Endothelial cell of umbilical vein (primary cell): ENCODE results near the gene STRIP2. TPM values are rescaled to one million over a fixed set of nuclear protein-coding genes. Genes with fewer than 3 reads are reported as not detected.

Source experiments
- BruUV-seq: library from RNA; stranded (reverse); fragments of 400-500 nt; replicated peaks from 2 replicates; lab custom pipeline; 2021; lab: Mats Ljungman, UMichigan
- CTCF ChIA-PET: fragments of 300-600, 350-600 bp; sonication (Branson Sonifier 250); formaldehyde crosslinking; loops from one replicate; lab custom pipeline; 2021; ENCODE audit warnings: antibody characterized with exemption, inconsistent platforms; lab: Charles Lee
- POLR2A ChIA-PET: fragments of 300-600, 350-600 bp; sonication (Branson Sonifier 250); formaldehyde crosslinking; loops from one replicate; lab custom pipeline; 2021; ENCODE audit warnings: antibody characterized with exemption, inconsistent platforms; lab: Charles Lee
- DNase-seq: peaks from one replicate; pipeline ENCODE4 v3.0.0-alpha.2; 2011; ENCODE audit warnings: low read depth, low spot score
- FAIRE-seq: peaks from 2 replicates; lab custom pipeline; 2011; peaks lifted over from hg19 to GRCh38; lab: Jason Lieb, UNC
- H2AFZ ChIP-seq: 2 replicates; pipeline ENCODE4 v1.6.0; 2012; ENCODE audit warnings: low read depth, low read length, control low read depth, inconsistent platforms
- H3K27ac ChIP-seq: 2 replicates; pipeline ENCODE4 v1.5.1; 2011; ENCODE audit warnings: low read depth, mild to moderate bottlenecking, control low read depth, low read length, moderate library complexity; ENCODE audit not compliant: insufficient read depth
- H3K27me3 ChIP-seq, 2 experiments: 2 replicates each; pipeline versions ENCODE4 v1.6.0 to v1.6.1; 2011; ENCODE audit warnings: low read length in 2 of 2, mixed read lengths in 1 of 2; ENCODE audit not compliant: control insufficient read depth in 2 of 2, insufficient read depth in 2 of 2
- H3K36me3 ChIP-seq, 2 experiments: 2 replicates in 1 of 2; 3 replicates in 1 of 2; pipeline ENCODE4 v1.5.1; 2011; ENCODE audit warnings: low read length in 2 of 2, mild to moderate bottlenecking in 1 of 2, moderate library complexity in 1 of 2; ENCODE audit not compliant: control insufficient read depth in 2 of 2, insufficient read depth in 2 of 2; ENCODE audit errors: extremely low read depth in 1 of 2
- H3K4me1 ChIP-seq: 3 replicates; pipeline ENCODE4 v1.5.1; 2011; ENCODE audit warnings: mild to moderate bottlenecking, low read length; ENCODE audit not compliant: control insufficient read depth, insufficient read depth; ENCODE audit errors: extremely low read depth
- H3K4me2 ChIP-seq: 2 replicates; pipeline ENCODE4 v1.6.1; 2011; ENCODE audit warnings: low read length, control low read depth, mixed read lengths; ENCODE audit not compliant: insufficient read depth
- H3K4me3 ChIP-seq, 3 experiments: fragments of 200-600 bp in 1 of 3; sonication (generic), shearing (Covaris generic) in 1 of 3; replicated peaks in 1 of 3; 2 replicates each; pipeline ENCODE4 v1.5.1; 2011 to 2016; ENCODE audit warnings: control low read depth in 3 of 3, low read length in 3 of 3, mild to moderate bottlenecking in 2 of 3, inconsistent platforms in 1 of 3, low read depth in 1 of 3, moderate library complexity in 1 of 3; ENCODE audit not compliant: insufficient read depth in 1 of 3
- H3K79me2 ChIP-seq: 2 replicates; pipeline ENCODE4 v1.6.0; 2012; ENCODE audit warnings: low read length, inconsistent platforms; ENCODE audit not compliant: control insufficient read depth, insufficient read depth
- H3K9ac ChIP-seq: replicated peaks from 2 replicates; pipeline ENCODE3; 2011; ENCODE audit warnings: low read length, control low read depth; ENCODE audit not compliant: insufficient read depth; ENCODE audit errors: extremely low read depth
- H3K9me1 ChIP-seq: replicated peaks from 3 replicates; pipeline ENCODE4 v1.6.0; 2011; ENCODE audit warnings: mild to moderate bottlenecking, low read length; ENCODE audit not compliant: control insufficient read depth, insufficient read depth; ENCODE audit errors: extremely low read depth
- H3K9me3 ChIP-seq: replicated peaks from 2 replicates; pipeline ENCODE4 v1.5.1; 2012; ENCODE audit warnings: low read length, inconsistent platforms; ENCODE audit not compliant: control insufficient read depth, insufficient read depth
- H4K20me1 ChIP-seq: replicated peaks from 2 replicates; pipeline ENCODE3; 2011; ENCODE audit warnings: mild to moderate bottlenecking, low read length; ENCODE audit not compliant: control insufficient read depth, insufficient read depth; ENCODE audit errors: extremely low read depth
- CTCF ChIP-seq, 2 donors: IDR thresholded peaks; 1 replicate in 1 of 2; 2 replicates in 1 of 2; pipeline ENCODE4 v1.5.1; 2011; ENCODE audit warnings: low read length in 2 of 2, mild to moderate bottlenecking in 2 of 2, moderate library complexity in 2 of 2, control low read depth in 1 of 2, inconsistent platforms in 1 of 2, low read depth in 1 of 2; ENCODE audit not compliant: insufficient read depth in 1 of 2; ENCODE audit errors: extremely low read depth in 1 of 2
- EZH2 ChIP-seq: IDR thresholded peaks from 2 replicates; pipeline ENCODE4 v1.6.1; 2012; ENCODE audit warnings: borderline replicate concordance, low read depth, mild to moderate bottlenecking, moderate library complexity, low read length, inconsistent platforms; ENCODE audit not compliant: severe bottlenecking
- FOS ChIP-seq: IDR thresholded peaks from 2 replicates; pipeline ENCODE4 v1.6.1; 2011; ENCODE audit warnings: mild to moderate bottlenecking, low read length, moderate library complexity, borderline replicate concordance; ENCODE audit not compliant: insufficient read depth
- GATA2 ChIP-seq: IDR thresholded peaks from 2 replicates; pipeline ENCODE4 v1.7.0; 2011; ENCODE audit warnings: low read depth, mild to moderate bottlenecking, moderate library complexity, mixed read lengths, low read length; ENCODE audit not compliant: insufficient read length, insufficient read depth
- JUN ChIP-seq: IDR thresholded peaks from 2 replicates; pipeline ENCODE4 v1.6.1; 2011; ENCODE audit warnings: borderline replicate concordance, low read depth; ENCODE audit not compliant: insufficient read length, insufficient read depth
- MYC ChIP-seq: IDR thresholded peaks from one replicate; pipeline ENCODE4 v1.6.1; 2011; ENCODE audit warnings: mild to moderate bottlenecking, low read depth, low read length
- POLR2A ChIP-seq: IDR thresholded peaks from 2 replicates; pipeline ENCODE4 v1.6.1; 2012; ENCODE audit warnings: low read depth, mild to moderate bottlenecking, control low read depth, low read length
- POLR2AphosphoS5 ChIP-seq: IDR thresholded peaks from 2 replicates; pipeline ENCODE4 v1.6.1; 2012; ENCODE audit warnings: low read depth, mild to moderate bottlenecking, control low read depth, low read length, moderate library complexity; ENCODE audit not compliant: insufficient read depth
- dilution Hi-C: fragments of 300-500 bp; cut with MboI; formaldehyde crosslinking; loops from one replicate; pipeline ENCODE4 v1.15.0; 2019; ENCODE audit warnings: low sequenced_read_pairs; ENCODE audit not compliant: extremely low pct_ligation_motif_present
- intact Hi-C: fragments of 100-400 bp; cut with micrococcal nuclease; formaldehyde crosslinking; loops from one replicate; pipeline ENCODE4 v1.10.0; 2022
- polyA plus RNA-seq, 4 experiments: library from polyadenylated mRNA; depleted of rRNA in 3 of 4; stranded (reverse) in 3 of 4; unstranded in 1 of 4; fragments of >200 nt; gene quantifications; 2 replicates each; pipeline versions ENCODE4 v1.2.1 to v1.2.3, GENCODE V29; 2011 to 2012; ENCODE audit warnings: missing spikeins in 1 of 4
- total RNA-seq: library from RNA; stranded (reverse); gene quantifications from 2 replicates; pipeline ENCODE4 v1.2.3, GENCODE V29; 2021
- TF ChIP-seq, protein P1 (sequence below): IDR thresholded peaks from 2 replicates; pipeline ENCODE4 v1.6.1; 2011; ENCODE audit not compliant: insufficient read depth, insufficient read length

The STRIP2 gene
- total and polyA plus RNA-seq, 2 donors (not counting 3 experiments of a cell fraction or from before 2014, with no cell fraction given) = 3.4 to 10.0 TPM

GRCh38 chr7:129466796-129467195 is 32.6 kb downstream of the STRIP2 start:
- peaks cover 2 to 5% of the 10 kb centered on the region in 2 experiments for H3K36me3 ChIP-seq
- TF ChIP-seq MYC (no peak), EZH2 (no peak), FOS (no peak), JUN (no peak), POLR2AphosphoS5 (no peak), POLR2A (no peak)
- TF ChIP-seq, protein P1, sequence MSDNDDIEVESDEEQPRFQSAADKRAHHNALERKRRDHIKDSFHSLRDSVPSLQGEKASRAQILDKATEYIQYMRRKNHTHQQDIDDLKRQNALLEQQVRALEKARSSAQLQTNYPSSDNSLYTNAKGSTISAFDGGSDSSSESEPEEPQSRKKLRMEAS = no peak
- ChIA-PET CTCF (interaction anchor here (1.3 to 11.6 kb wide), 2 partner anchors 98 to 248 kb away, joined by 4 to 321 read pairs; no protein-coding TSS in a partner anchor), POLR2A (no interaction called here)
- DNase-seq (no peak), FAIRE-seq (no peak)
- H3K79me2 ChIP-seq = no peaks in the 10 kb centered on the region
- H3K27ac ChIP-seq = no peak overlapping the region
- H4K20me1 ChIP-seq = no peaks in the 10 kb centered on the region
- no peaks in the 10 kb centered on the region for H3K9me3 ChIP-seq
- no TSS peak for BruUV-seq
- no peak overlapping the region for H2AFZ ChIP-seq
- H3K27me3 ChIP-seq = no peaks in the 10 kb centered on the region
- H3K9ac ChIP-seq = no peak overlapping the region
- dilution Hi-C loops = no loop called here
- H3K9me1 ChIP-seq = no peaks in the 10 kb centered on the region
- no peaks in the 10 kb centered on the region for H3K4me1 ChIP-seq
- H3K4me3 ChIP-seq = no peak overlapping the region
- intact Hi-C loops = no loop called here
- H3K4me2 ChIP-seq = no peak overlapping the region

DNA sequence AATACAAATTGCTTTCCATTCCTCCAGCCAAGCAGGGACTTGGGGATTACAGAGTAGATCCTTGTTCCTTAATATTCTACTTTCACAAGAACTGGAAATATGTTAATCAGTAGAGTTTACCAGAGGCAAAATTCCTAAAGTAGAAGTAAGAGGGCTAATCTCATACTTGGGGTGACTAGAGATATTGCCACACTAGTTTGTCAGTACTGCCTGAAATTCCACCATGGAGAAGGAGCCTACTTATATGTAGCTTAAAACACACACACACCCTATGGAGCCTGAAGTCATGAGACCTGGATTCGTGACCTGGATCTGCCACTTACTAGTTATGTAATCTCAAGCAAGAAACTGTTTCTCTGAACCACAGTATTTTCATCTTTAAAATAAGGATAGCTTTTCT is 33.9 kb downstream of the STRIP2 start:
- no peaks in the 10 kb centered on the region for H4K20me1 ChIP-seq
- TF ChIP-seq GATA2 = no peak
- TF ChIP-seq, protein P1 = no peak
- TF ChIP-seq POLR2A = no peak
- TF ChIP-seq CTCF (IDR thresholded peaks at IDR 0.05; ENCODE audit: extremely low read depth in 1 of 2, insufficient read depth in 1 of 2, low read depth in 1 of 2, low read length in 2 of 2) = no peak
- TF ChIP-seq MYC = no peak
- no peak for TF ChIP-seq POLR2AphosphoS5
- TF ChIP-seq FOS = no peak
- no peak for TF ChIP-seq JUN
- no peak for TF ChIP-seq EZH2
- no peaks in the 10 kb centered on the region for H3K9me3 ChIP-seq
- FAIRE-seq = no peak
- H3K27me3 ChIP-seq = no peaks in the 10 kb centered on the region
- BruUV-seq = no TSS peak
- H3K27ac ChIP-seq = no peak overlapping the region
- H2AFZ ChIP-seq = no peak overlapping the region
- no peak overlapping the region for H3K9ac ChIP-seq
- dilution Hi-C loops = no loop called here
- no peaks in the 10 kb centered on the region for H3K79me2 ChIP-seq
- H3K9me1 ChIP-seq = no peaks in the 10 kb centered on the region
- ChIA-PET CTCF (interaction anchor here (0.9 to 11.6 kb wide), 3 partner anchors 91 to 249 kb away, joined by 3 to 321 read pairs (median 12); no protein-coding TSS in a partner anchor), POLR2A (no interaction called here)
- intact Hi-C loops = no loop called here
- H3K36me3 ChIP-seq = peaks cover 0 to 5% of the 10 kb centered on the region in 2 experiments
- no peak overlapping the region for H3K4me2 ChIP-seq
- H3K4me3 ChIP-seq = no peak overlapping the region
- no peaks in the 10 kb centered on the region for H3K4me1 ChIP-seq
- DNase-seq = no peak
